AG10803 (cell line): ENCODE measurements around the gene CCDC170.

Source experiments
- DNase-seq: peaks from one replicate; pipeline ENCODE4 v3.0.0; 2010; ENCODE audit warnings: low read depth
- H3K4me3 ChIP-seq: 2 replicates; pipeline ENCODE4 v1.5.1; 2011; ENCODE audit warnings: mild to moderate bottlenecking, low read length, control low read depth
- CTCF ChIP-seq: conservative IDR thresholded peaks from 2 replicates; pipeline ENCODE4 v1.5.1; 2011; ENCODE audit warnings: mild to moderate bottlenecking, low read length, control low read depth, inconsistent platforms

CCDC170 gene

GRCh38 chr6:151635741-151636140 is 141.9 kb downstream of the CCDC170 start:
- no peak for DNase-seq

GRCh38 chr6:151637814-151638213 is 144.0 kb downstream of the CCDC170 start:
- no peak overlapping the region for H3K4me3 ChIP-seq
- no peak for TF ChIP-seq CTCF
- DNase-seq, result no peak

More at GRCh38 chr6:151635741-151636140, 141.9 kb downstream of the CCDC170 start:
- H3K4me3 ChIP-seq, result no peak overlapping the region
- no peak for TF ChIP-seq CTCF

GRCh38 chr6:151639750-151640149 is 145.9 kb downstream of the CCDC170 start:
- no peak for DNase-seq
- H3K4me3 ChIP-seq, result no peak overlapping the region
- no peak for TF ChIP-seq CTCF

- H3K4me3 ChIP-seq, result no peak overlapping the region
- no peak for DNase-seq
- TF ChIP-seq CTCF, result no peak
Observed at GRCh38 chr6:151641028-151641427, 147.2 kb downstream of the CCDC170 start.

GRCh38 chr6:151647976-151648639 is 154.3 kb downstream of the CCDC170 start:
- TF ChIP-seq CTCF, result peak; percentile 21; the same call in 1 of the 2 replicates

GRCh38 chr6:151649835-151650234 is 156.0 kb downstream of the CCDC170 start:
- no peak overlapping the region for H3K4me3 ChIP-seq
- no peak for DNase-seq
- no peak for TF ChIP-seq CTCF

More at GRCh38 chr6:151647976-151648639, 154.3 kb downstream of the CCDC170 start:
- H3K4me3 ChIP-seq, result no peak overlapping the region
- no peak for DNase-seq

GRCh38 chr6:151651639-151652038 is 157.8 kb downstream of the CCDC170 start:
- DNase-seq, result no peak
- no peak overlapping the region for H3K4me3 ChIP-seq
- no peak for TF ChIP-seq CTCF
